Epithelial cell of proximal tubule (primary cell): ENCODE measurements around the gene SYNDIG1. TPM values are rescaled to one million over a fixed set of nuclear protein-coding genes. Genes with fewer than 3 reads are reported as not detected.

Source experiments
- DNase-seq: peaks from one replicate; pipeline ENCODE4 v3.0.0-alpha.2; 2011; ENCODE audit warnings: low read depth
- H3K4me3 ChIP-seq: 2 replicates; pipeline ENCODE4 v1.5.1; 2011; ENCODE audit warnings: low read depth, mild to moderate bottlenecking, low read length
- CTCF ChIP-seq: conservative IDR thresholded peaks from 2 replicates; pipeline ENCODE4 v1.5.1; 2012; ENCODE audit warnings: low read depth, mild to moderate bottlenecking, low read length
- total RNA-seq: library from RNA; depleted of rRNA; stranded (reverse); fragments of >200 nt; gene quantifications from 2 replicates; pipeline ENCODE4 v1.2.3, GENCODE V29; 2015

Gene SYNDIG1
- total RNA-seq, 1 donor from 2014 or later = 0.12 TPM

DNA sequence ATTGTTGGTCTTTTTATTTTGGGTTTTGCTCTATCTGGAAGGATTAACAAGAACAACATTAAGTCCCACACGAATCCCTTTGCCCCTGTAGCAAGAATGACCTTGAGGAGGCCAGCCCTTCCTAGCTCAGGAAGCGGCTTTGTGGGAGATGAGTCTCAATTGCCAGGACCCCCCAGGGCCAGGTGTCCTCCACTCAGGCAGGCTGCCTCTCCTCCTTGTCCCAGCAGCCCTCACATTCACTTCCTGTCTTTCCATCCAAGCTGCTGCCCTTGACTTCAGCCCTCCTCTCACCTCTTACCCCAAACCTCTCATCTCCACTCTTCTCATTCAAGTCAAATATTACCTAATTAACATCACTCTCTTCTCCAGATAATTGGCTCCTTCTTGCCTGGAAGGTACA lies 22.6 kb upstream of the SYNDIG1 start:
- no peak for TF ChIP-seq CTCF
- H3K4me3 ChIP-seq = no peak overlapping the region
- DNase-seq = no peak

DNA sequence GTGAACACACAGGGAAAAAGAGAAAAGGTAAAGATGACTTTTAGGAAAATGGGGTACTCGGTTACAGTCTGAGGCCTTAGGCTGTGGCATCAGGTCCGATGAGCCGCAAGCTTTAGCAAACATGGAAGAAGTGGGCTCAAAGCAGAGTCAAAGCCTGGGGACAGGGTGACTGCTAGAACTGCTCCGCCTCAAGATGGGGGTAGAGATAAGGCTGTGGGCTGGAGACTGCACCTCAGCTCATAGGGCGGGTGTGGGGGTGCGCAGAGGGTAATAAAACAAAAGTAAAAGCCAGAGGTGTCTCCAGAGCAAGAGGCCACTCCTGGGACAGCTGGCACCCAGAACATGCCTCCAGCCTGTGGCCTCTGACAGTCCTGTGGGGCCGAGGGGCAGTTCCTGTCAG lies 21.3 kb upstream of the SYNDIG1 start:
- H3K4me3 ChIP-seq = no peak overlapping the region
- DNase-seq = no peak
- TF ChIP-seq CTCF = no peak

- no peak overlapping the region for H3K4me3 ChIP-seq
- no peak for DNase-seq
- no peak for TF ChIP-seq CTCF
These were observed 20.3 kb upstream of the SYNDIG1 start for GRCh38 chr20:24449026-24449720.

GRCh38 chr20:24450177-24450576 lies 19.3 kb upstream of the SYNDIG1 start:
- H3K4me3 ChIP-seq = no peak overlapping the region
- DNase-seq = no peak
- no peak for TF ChIP-seq CTCF

GRCh38 chr20:24450624-24451376 lies 18.6 kb upstream of the SYNDIG1 start:
- no peak for TF ChIP-seq CTCF
- no peak for DNase-seq

GRCh38 chr20:24451428-24451827 lies 18.0 kb upstream of the SYNDIG1 start:
- TF ChIP-seq CTCF = no peak
- no peak overlapping the region for H3K4me3 ChIP-seq
- DNase-seq = no peak

More at GRCh38 chr20:24450624-24451376, 18.6 kb upstream of the SYNDIG1 start:
- H3K4me3 ChIP-seq = no peak overlapping the region
